ENCODE measurements around the gene GOLIM4. TPM values are rescaled to one million over a fixed set of nuclear protein-coding genes. Genes with fewer than 3 reads are reported as not detected.
"Not testable (repeated sequence)": the region's sequence is repeated elsewhere in the genome, so short reads cannot be mapped to it uniquely, and the experiment has no call there.

The GOLIM4 gene
- total RNA-seq, 1 experiment from 2014 or later: 42.0 TPM

GRCh38 chr3:168080022-168080421 is 15.7 kb downstream of the GOLIM4 start:
- no peak for DNase-seq (ENCODE audit: low spot score)

DNA sequence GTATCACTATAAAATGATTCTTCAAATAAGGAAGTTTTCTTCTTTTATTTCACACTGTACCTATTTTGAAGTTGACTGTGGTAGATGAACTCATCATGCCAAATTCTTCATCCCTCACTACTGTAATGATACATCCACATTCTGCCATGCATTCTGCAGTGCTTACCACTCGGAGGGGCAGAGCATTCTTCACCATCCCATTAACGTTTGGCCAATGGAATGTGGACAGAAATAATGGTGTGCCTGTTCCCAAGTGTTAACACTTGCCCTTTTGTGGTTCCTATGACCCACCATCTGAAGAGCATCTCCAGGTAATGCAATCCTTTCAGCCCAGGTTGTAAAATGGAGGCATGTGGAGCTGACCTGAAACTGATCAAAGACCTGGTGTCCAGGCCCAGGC is 18.6 kb downstream of the GOLIM4 start:
- no peak for DNase-seq (ENCODE audit: low spot score)

- peak; percentile 24 for DNase-seq (ENCODE audit: low spot score)
These were observed 21.7 kb downstream of the GOLIM4 start for GRCh38 chr3:168073842-168074605.

DNA sequence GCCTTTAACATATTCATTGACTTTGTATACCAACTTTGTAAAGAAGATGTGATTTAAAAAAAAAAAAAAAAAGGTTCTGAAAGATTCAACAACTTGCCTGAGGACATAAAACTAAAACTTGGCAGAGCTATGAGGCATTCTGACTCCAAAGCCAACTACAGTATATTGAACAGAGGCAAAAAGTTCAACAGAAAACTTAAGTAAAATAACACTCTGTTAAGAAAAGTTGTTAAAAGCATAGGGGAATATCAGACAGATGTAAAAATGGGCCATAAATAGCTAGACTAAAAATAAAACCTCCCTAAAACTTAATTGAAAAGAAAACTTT is 23.4 kb downstream of the GOLIM4 start:
- no peak for DNase-seq (ENCODE audit: low spot score)

DNA sequence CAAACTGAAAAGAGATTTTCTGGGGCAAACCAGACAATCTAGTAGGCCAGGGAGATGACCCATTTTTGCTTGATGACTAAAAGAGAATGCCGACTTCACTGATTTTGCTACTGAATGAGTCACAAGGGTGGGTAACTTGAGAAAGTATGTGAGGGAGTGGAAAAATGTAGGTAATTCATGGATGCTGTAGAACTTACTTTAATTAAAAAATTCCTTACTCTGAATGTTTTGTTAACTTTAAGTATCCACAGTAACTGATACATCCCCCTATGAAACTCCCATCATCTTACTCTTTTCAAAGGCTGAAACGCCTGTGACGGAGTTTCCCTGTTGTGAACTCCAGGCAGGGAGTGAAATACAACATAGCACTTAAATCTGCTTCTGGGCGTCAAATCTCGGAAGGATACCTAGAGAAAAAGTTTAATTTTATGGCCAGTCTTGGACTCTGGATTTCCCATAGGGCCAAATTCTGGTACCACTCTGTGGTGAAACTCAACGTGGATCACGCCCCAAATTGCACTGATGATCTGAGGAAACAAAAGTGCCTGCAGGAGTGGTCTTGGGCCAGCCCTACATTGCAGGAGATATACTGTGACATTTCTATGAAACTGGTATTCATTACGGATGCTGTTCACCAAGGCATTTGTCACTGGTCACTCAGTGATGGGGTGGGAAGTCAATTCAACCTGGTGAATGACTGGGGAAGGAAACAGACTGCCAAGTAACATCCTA is 24.0 kb downstream of the GOLIM4 start:
- DNase-seq (ENCODE audit: low spot score): peak; percentile 81

GRCh38 chr3:168070919-168071318 is 24.8 kb downstream of the GOLIM4 start:
- no peak for DNase-seq (ENCODE audit: low spot score)

DNA sequence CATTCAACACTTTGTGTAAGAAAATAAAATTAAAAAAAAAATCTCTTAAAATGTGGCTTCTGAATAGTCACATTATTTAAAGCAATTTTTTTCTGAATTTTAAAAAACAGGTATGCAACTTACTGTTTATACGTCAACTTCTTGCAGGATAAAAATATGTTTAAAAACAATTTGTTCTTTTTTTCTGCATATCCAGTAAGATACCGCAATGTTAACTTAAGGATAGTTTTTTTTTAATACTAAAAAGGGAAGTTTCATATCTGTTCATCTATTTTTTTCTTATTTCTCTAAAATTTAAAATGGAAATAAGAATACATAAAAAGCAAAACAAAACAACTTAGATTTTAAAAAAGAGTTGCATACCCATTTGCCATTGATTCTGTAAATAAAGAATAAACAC is 27.4 kb downstream of the GOLIM4 start:
- DNase-seq (ENCODE audit: low spot score): no peak

DNA sequence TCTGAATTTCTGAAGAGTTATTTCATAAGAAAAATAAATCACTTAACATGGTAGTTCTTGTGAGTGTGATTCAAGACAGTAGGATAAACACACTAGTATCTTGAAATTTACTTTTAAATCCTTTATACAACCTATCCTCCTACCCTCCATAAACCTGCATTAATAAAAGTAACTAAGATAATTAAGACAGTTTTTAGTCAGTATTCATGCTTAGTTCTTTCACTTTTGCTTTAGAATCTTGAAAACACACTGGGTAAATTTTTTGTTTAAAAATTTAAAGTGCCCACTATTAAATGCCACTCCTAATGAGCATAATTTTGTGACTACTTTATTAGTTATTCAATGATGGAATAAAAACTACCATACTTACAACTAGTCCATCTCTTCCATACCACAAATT is 28.8 kb downstream of the GOLIM4 start:
- DNase-seq (ENCODE audit: low spot score): no peak

- no peak for DNase-seq (ENCODE audit: low spot score)
These were observed 30.2 kb downstream of the GOLIM4 start for GRCh38 chr3:168065569-168065968.

- no peak for DNase-seq (ENCODE audit: low spot score)
These were observed 32.6 kb downstream of the GOLIM4 start for GRCh38 chr3:168063122-168063521.

GRCh38 chr3:168062679-168063078 is 33.0 kb downstream of the GOLIM4 start:
- no peak for DNase-seq (ENCODE audit: low spot score)

DNA sequence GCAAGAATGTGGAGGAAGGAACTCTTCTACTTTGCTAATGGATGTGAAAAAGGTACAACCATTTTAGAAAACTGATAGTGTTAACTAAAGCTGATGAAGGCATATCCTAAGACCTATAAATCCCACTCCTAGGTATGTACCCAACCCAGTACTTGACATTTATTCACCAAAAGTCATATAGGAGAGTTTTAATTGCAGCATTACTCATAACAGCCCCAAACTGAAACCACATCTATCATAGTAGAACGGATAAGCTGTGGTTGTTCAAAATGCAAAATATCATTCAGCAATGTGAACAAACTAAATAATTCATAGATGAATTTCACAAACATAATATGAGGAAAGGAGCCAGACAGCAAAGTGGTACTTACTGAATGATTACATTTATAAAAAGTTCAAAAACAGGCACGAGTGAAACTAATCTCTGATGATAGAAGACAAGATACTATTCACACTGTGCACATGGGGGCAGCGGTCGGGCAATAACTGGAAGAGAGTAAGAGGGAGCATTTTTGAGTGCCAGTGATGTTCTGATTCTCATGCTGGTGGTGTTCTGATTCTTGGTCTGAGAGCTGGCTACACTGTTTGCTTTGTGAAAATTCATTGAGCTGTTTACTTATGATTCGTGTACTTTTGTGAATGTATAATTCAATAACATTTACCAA is 34.3 kb downstream of the GOLIM4 start:
- no peak for DNase-seq (ENCODE audit: low spot score)

DNA sequence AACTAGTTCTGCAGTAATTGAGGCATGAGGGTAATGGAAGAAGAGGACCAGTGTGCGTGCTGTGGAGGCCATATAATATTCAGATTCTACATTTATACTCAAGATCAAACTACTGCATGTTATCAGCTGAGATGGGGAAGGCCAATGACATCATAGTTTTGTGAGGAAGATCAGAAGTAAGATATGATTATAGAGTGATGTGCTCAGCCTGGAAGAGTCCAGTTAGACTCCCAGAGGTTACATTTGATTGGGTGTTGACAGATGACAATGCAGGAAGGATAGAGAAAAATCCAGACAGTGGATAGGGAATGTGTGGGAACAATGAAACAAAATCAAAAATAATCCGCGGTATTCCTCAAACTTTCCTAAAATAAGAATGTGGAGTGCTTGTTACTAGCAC is 35.4 kb downstream of the GOLIM4 start:
- DNase-seq (ENCODE audit: low spot score): no peak

DNA sequence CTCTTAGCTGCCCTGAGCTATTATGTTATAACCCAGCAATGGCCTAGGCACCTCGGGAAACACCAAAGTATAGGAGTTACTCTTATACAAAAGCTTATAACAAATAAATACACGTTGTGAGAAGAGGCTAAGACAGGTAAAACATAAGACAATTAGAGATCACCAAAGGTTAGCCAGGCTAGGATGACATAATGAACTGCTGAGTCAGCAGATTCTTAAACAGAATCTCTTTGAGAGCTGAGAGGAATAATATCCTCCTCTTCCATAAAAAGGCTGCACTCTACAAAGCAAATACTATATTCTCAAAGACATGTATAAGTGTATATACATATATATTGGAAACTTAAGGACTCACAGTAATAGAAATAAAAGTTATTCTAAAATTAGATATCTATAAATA is 37.2 kb downstream of the GOLIM4 start:
- DNase-seq (ENCODE audit: low spot score): no peak

GRCh38 chr3:168056398-168057230 is 39.1 kb downstream of the GOLIM4 start:
- not testable (repeated sequence) for DNase-seq (ENCODE audit: low spot score)

DNA sequence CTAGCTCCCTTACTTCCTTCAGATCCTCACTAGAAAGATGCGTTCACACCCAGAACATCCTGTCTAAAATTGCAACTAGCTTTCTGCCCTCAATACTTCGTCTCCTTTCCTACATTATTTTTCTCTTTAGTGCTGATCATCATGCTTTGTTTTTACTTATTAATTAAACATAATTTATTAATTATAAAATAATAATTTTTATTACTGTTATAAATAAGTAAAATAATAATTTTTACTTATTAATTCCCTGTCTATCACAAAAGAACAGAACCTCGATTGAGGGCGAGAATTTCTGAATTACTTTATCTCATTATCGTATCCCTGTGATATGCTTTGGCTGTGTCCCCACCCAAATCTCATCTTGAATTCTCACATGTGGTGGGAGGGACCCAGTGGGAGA is 41.3 kb downstream of the GOLIM4 start:
- no peak for DNase-seq (ENCODE audit: low spot score)

- DNase-seq (ENCODE audit: low spot score): no peak
These were observed 42.6 kb downstream of the GOLIM4 start for GRCh38 chr3:168053115-168053514.

DNA sequence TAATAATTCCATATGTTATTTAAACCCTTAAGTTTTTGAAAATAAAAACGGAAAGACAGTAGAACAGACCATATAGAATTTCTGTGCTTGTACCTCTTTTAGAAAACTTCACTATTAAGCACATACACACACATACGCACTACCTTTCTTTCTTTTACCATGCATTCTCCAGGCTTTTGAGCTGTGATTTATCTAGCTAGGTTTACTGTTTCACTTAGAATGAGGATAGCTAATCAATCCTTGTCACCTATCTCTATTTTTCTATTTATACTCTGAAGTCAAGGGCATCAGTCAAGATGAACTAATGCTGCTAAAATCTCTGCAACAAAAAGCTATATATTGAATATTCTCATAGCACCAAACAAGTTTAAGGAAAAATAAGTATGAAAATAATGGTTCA is 43.2 kb downstream of the GOLIM4 start:
- no peak for DNase-seq (ENCODE audit: low spot score)

DNA sequence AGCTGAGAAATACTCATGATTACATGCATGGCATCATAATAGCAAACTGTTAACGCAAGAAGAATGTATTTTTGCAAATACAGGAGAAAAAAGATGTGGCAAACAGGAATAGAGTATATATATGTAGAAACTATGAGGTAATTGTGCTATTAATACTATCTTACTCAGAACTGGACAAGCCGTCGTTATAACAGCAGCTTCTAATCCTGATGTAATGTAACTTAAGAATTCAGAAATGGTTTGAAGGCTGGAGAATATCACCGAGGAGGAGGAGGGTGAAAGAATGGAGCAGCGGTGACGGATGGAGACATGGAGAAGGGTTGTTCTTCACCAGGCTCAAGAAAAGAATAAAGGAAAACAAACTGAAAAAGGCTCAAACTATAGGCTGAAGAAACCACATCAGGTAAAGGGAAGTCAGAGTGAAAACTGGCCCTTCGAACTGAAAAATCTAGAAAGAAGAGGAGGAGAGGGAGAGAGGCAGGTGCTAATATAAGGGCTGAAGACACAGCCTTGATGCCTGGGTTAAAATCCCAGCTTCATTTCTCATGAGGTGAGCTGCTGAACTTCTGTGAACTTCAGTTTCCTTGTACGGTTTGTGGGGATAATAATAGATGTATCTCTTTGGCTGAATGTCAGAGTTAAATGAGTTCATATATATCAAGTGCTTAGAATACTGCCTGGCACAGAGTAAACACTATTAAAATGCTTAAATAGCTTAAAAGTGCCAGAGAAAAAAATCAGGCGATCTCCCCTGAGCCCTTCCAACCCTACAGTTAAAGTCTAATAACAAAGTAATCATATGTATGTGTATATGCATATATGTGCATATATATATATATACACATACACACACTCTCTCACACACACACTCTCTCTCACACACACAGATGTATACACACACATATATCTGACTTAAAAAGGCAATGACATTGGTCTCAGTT is 43.9 kb downstream of the GOLIM4 start:
- no peak for DNase-seq (ENCODE audit: low spot score)

- no peak for DNase-seq (ENCODE audit: low spot score)
These were observed 44.7 kb downstream of the GOLIM4 start for GRCh38 chr3:168051070-168051469.

All from H4 (cell line).